OCI-M2 (cell line): ENCODE measurements around the gene FBXO8.
"Not testable (repeated sequence)": the region's sequence is repeated elsewhere in the genome, so short reads cannot be mapped to it uniquely, and the experiment has no call there.

Experiments
- DNase-seq: peaks from one replicate; lab custom pipeline; 2025; ENCODE audit not compliant: unreplicated experiment; lab: John Stamatoyannopoulos, UW

The FBXO8 gene

DNA sequence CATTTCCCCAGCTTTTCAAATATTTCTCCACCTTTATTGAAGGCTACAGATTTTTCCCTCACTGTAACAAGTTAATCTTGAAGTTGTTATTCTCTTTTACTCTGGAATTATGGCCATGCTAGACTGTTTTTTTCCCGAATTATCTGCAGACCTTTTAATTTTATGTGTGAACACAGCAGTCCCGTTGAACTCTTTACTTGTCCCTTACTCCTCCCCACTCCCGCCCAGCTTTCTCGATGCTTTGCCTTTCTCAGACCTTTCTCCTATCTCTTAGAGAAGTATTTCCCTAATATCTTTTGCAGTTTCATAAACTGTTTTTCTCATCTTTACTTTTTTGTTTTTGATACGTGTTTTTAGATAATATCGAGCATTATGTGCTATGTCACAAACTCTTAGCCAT lies 1.0 kb upstream of the FBXO8 start:
- no peak for DNase-seq

DNA sequence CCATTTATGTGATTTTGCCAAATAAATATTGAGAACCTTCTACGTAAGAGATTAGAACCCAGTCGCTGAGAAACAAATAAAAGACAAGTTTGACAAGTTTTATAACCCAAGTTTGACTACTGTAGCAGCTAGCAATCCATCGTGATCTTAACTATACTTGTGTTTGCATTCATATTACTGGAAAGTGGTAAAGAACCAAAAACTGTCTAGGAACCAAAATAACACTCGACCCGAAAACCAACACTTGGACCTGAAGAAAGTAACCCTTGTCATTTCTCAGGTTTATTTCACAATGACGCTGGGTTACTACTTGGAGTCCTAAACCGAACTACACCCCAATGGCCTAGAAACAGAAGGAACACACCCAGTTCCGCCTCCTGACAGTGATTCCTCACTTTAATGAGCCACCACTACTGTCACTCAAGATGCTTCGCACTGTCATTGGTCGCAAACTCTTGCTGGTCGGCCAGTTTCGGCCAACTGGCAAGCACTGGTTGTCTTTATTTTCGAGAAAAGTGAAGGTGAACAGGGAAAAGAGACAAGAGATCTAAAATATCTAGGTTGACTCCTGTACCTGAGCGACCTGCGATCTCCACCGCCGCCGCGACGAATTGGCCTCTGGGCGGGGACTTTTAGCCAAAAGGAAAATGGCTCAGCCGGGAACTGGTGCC lies 496 bp downstream of the FBXO8 start:
- peak; percentile 43 for DNase-seq

DNA sequence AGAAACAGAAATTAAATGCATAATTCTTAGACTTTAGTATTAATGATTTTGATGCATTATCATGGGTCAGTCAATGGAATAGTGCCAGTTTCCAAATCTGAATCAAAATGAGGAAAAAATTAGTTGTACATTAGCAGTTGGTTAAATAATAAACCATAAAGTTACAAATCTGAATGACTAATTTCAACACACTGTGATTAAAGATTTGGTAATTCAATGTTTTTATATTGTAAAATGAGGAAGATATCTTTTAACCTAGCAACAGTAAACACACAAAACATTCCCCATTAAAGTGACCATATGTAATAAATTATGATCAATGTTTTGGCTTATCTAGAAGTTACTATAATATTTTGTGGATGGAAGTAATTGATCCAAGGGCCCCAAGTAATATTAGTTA lies 1.6 kb downstream of the FBXO8 start:
- no peak for DNase-seq

DNA sequence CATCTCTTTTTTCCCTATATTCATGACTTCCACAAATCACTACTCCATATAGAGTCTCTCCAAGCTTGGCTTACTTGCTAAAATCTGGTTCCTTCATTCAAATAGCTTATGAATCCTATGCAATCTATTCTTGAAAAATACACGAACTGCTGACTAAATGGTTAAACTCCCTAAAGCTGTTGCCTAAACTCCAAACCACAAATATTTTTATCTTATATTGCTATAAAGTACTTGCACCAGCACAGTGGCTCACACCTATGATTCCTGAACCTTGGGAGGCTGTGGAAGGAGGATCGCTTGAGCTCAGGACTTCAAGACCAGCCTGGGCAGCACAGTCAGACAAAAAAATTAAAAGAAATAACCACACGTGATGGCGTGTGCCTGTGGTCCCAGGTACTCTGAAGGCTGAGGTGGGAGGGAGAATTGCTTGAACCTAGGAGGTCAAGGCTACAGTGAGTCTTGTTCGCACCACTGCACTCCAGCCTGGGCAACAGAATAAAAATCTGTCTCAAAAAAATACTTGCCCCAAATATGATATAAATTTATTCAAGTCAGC lies 2.2 kb downstream of the FBXO8 start:
- DNase-seq = no peak

DNA sequence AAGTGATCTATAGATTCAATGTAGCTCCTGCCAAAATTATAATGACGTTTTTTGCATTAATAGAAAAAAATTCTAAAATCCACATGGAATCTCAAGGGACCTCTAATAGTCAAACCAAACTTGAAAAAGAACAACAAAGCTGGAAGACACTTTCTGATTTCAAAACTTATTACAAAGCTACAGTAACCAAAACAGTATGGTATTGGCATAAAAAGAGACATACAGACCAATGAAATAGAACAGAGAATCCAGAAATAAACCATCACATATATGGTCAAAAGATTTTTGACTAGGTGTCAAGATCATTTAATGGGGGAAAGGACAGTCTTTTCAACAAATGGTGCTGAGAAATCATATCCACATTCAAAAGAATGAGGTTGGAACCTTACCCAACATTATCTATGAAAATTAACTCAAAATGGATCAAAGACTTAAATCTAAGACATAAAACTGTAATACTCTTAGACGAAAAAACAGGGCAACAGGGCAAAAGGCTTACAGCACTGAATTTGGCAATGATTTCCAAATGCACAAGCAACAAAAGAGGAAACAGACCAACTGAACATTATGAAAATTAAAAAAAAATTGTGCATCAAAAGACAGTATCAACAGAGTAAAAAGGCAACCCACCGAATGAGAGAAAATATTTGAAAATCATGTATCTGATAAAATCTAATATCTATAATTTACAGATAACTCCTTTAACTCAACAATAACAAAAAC lies 3.9 kb downstream of the FBXO8 start:
- DNase-seq = no peak

DNA sequence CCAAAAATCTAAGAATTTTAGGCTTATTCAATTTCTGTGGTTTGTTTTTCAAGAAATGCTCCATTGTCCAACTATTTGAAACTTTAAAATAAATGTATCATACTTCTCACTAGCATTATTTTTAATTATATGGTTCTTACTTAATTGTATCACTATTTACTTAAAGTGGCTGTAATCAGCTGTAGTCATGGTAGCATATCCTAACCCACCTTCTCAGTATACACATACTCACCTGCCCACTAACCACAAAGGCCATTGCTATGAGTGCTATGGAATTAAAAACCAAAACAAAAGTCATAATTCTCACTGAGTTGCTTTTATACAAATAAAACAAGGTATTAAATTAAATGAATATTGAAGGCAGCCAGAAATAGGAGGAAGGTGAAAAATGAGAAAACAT lies 5.0 kb downstream of the FBXO8 start:
- DNase-seq = no peak

DNA sequence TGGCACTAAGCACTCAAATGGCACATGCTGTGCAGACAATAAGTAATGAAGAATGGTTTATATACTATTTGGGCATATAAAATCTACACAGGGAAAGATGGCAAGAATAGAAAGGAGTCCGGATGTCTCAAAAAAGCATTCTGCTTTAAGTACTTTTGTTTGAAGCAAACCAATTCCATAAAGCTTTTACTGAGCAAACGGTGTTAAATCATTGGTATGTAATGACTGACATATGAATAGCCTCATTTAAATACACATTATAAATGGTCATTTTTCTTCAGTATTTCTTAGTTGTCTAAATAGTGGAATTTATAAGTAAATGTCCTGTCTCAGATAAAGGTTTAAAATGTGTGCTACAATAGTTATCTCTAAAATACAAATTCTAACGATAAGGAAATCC lies 6.0 kb downstream of the FBXO8 start:
- DNase-seq = no peak

DNA sequence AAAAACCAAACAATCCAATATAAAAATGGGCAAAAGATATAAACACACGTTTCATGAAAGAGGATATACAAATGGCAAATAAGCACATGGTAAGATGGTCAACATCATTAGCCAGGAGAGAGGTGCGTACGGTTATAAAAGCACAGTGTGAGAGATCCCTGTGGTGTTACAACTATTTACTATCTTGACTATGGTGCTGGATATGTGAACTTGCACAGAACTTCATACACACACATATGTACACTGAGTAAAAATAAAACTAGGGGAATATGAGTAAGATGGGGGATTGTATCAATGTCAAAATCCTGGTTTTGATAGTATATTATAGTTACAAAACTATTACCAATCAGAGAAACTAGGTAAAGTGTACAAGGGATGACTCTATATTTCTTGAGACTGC lies 8.4 kb downstream of the FBXO8 start:
- DNase-seq = no peak

DNA sequence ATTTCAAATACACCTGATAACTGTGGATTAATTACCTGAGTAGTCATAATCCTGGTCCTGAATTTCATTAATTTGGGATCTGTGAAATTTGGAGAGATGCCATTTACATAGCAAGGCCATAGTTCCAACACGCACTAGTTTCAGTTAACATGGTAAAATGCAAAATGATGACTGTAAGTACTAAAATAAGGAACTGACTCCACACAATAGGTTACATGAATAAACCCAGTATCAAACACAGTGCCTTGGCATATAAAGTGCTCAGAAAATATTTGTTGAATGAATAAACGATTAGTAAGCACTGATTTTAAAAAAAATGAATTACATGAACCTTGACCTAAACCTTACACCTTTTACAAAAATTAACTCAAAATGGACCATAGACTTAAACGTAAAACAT lies 9.0 kb downstream of the FBXO8 start:
- DNase-seq = no peak

DNA sequence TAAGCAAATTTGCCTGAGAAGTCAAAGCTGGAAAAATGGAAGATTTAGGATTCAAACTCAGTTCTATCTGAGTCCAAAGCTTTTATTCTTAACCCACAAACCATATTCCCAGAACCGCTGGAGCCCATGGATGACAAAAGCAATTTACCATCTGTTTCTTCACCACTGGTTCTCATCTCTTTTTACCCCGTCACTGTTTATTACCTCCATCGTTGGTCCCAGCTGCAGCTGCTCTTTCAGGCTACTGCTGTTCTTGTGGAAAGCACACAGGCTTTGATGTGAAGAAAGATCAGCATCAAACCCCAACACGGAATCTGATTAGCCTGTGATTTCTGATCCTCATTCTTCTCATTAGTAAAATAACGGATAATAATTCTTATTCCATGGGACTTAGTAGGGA lies 9.5 kb downstream of the FBXO8 start:
- no peak for DNase-seq

DNA sequence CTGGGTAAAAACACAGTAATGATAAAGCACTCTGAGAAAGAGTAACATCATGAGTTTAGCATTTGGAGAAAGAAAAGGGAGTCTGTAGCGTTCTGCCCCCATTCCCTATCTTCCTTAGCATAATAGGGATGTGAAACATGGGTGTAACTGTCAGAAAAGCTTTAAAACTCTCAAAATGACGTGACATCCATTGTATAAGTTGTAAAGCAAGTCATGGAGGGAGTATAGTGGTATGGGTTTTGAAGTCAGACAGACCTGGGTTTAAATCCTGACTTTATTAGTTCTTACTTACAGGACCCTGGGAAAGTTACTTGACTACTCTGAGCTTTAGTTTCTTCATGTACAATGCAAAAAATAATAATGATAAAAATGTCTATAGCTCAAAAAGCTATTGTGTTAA lies 17.1 kb downstream of the FBXO8 start:
- DNase-seq = no peak

DNA sequence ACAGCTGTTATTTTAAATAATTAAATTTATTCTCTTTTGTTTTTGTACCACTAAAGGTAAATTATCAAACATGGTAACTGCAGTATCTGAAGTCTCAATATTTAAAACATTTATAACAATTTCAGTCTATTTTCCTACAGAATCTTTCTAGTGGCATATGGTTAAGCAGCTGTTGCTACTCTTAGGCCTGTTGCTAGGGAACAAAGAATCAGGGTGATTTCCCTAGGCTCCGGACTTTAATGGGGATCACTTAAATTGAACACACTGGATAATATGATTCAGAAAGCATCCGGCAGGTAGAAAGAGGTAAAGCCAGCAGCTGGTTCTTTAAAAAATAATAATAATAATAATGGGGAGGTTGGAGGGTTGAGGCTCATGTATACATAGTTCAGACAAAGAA lies 17.6 kb downstream of the FBXO8 start:
- no peak for DNase-seq

DNA sequence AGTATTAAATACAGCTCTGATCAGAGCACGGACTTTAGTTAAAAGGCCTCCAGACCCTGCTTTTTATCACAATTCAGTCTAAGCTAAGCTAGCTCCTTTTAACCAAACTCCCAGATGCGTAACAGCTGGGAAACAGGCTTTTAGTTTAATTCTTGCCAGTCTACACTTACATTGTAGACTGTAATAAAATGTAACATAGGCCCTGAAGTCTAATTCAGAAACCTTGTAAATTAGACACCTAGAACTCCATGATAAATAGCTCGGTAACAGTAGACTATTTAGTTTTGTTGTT lies 20.1 kb downstream of the FBXO8 start:
- DNase-seq = no peak

DNA sequence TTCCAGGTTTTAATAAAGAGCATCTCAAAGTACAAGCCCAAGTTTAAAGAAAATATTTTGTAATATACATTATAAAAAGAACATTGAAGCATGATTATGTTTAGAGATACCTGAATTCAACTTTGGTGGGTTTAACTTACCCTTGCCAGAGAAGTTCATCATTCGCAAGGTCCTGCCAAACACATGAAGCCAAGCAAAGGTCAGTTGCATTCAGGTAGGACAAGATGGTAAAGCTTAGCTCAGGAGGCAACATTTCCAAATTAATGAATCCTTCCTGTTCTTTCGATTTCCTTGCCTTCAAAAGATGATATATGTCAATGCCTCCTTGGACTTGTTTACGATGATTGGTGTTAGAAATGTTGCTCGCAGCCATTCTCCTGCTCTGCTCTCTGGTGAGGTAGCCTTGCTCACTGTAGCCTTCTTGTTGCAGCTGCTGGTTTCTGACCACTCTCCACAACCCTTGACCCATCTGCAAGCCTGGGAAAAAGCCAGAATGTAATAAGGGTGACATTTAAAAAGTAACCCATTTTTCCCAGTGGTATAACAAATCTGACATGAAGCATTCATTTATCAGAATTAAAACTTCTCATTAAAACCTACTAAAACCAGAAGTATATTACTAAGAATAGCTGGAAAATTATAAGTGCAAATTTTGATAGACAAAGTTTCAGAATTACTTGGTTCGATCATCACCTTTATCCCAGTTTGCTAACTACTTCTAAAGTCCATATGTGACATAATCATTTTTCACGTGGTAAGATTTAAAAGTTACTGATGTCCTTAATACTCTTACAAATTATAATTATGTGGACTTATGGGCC lies 20.6 kb downstream of the FBXO8 start:
- no peak for DNase-seq

DNA sequence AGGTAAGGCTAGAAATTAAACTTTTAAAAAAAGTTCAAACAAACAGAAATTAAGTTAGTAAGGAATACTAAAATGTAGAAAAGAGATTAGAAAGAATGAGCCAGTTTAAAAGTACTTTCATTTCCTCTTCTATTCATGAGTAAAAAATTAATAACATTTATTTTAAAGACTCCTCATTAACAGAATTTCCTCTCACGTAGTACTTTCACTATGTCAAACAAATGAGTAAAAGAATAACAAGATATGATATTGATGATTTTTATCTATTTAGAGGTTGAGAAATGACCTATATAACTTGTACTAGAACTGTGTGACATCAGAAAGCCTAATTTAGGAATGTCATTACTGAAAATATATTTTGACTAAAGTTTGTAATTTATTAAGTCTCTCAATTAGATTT lies 22.0 kb downstream of the FBXO8 start:
- not testable (repeated sequence) for DNase-seq

DNA sequence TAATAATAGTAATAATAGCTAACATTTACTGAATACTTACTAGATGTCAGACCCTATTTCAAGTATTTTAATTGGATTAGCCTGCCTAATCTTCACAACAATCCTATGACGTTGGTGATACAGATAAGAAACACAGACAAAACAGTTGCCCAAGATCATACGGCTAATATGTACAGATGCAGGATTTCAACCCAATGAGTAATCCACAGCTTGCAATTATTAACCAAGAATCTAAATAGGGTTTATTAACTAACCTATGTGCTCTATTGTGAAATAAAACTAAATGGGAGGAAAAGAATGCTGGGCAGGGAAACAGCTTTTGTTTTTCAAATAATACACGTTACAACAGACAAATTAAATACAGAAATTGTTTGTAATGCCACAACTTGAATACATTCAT lies 23.4 kb downstream of the FBXO8 start:
- no peak for DNase-seq

DNA sequence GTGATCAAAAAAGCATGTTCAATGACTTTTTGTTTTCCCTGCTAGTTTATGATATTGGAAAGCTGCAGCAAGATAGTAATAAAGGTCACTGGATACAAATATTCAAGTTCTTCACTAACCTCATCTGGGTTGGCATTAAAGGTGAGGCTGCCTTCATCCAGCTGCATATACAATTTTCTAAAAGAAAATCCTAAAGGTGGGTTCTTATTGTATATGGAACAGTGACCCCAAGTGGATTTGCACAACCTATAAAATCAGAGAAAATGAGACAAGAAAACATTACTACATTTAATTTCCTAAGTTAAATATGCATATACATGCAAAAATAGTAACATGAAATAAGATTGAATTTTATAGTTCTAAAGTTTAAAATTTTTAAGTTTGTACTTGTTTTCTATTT lies 23.9 kb downstream of the FBXO8 start:
- DNase-seq = no peak

DNA sequence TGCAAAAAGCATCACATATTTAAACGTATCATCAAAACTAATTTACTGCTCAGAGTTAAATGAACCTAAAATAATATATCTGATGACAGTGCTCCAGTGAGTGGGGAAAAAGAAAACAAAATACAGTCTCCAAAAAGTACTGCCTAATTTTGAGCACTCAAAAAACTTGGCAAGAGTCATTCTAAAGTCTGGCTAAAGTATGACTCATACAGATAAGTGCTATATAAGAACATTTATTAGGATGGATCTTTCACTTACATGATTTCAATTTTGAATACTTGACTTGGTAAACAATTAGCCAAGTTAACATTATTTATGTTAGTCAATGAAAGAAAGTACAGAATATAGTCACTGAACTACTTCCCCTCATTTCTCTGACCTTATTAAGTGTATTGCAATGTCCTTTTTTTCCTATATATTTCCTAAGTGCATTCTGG lies 27.2 kb downstream of the FBXO8 start:
- DNase-seq = no peak

DNA sequence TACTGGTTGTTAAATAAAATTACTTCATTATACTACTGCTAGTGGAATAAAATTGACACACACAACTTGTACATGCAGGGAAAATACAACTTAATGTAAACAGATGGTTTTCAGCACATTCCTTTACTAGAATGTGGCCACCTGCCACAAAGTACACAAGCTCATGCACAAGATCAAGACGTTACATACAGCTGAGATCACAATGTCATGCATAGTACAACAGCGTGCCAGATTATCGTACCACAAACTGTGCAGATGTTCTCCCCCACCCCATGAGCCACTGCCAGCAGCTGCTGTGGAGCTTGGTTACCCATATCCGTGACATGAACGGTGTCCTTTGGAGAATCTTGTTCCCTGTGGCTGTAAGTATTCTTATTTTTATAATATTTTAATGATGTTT lies 27.7 kb downstream of the FBXO8 start:
- no peak for DNase-seq

DNA sequence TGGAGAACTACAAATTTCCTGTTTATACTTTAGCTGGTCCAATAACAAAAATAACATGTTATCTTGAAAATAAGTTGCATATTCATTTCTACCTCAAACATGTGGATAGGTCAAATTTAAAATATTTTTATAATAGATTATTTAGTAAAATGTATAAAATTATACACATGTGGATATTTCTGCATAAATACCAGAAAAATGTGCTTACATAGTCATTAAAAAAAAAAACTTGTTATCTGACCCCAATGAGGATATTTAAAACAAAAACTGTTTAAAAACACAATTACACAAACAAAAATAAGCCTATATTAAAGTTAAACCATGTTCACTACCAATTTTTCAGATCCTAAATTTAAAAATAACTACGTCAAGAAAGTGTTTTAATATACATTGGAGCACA lies 28.1 kb downstream of the FBXO8 start:
- no peak for DNase-seq

DNA sequence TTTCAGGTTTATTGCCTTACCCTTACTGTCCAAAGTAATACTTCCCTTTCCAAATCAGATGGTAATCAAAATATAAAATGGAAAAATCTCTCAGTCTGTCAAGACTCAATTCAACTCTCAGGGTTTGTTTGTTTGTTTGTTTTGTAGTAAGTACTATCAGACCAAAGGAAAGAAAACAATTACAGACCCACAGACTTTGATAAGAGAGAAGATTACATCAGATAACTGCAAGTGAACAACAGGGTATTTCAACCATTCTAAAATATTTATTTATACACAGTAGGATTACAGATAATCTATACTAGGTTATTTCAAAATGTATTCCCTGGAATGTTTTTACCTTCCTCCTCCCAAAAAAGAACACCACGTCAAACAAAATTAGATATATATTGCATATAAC lies 28.9 kb downstream of the FBXO8 start:
- DNase-seq = no peak

DNA sequence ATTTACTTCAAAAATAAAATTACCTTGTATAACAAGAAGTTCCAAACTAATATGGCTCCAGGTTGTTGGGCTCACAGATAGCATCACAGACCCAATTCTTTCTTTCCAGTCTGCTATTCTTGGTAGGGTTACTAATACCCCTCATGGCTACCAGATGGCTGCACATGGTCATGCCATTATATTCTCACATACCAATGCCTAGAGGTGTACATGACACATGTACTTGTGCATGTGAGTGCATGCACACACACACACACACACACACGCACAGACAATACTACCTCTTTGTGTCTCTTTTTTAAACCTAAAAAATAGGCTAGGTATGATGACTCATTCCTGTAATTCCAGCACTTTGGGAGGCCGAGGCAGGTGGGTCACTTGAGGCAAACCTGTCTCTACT lies 31.1 kb downstream of the FBXO8 start:
- DNase-seq = no peak
